HCT116 (cell line): ENCODE data around the gene ANAPC4. TPM values are rescaled to one million over a fixed set of nuclear protein-coding genes. Genes with fewer than 3 reads are reported as not detected.

ENCODE experiments used
- ATAC-seq: fragments of 200-7000 bp; cut with Tn5 transposase; 2 replicates; pipeline ENCODE4 v1.9.1; 2020; ENCODE audit warnings: mild to moderate bottlenecking, moderate library complexity
- BruUV-seq: library from RNA; stranded (reverse); fragments of 400-500 nt; replicated peaks from 2 replicates; lab custom pipeline; 2021; lab: Mats Ljungman, UMichigan
- CTCF ChIA-PET: fragments of 300-600 bp; sonication (Branson Sonifier 250); formaldehyde crosslinking; loops from one replicate; lab custom pipeline; 2021; ENCODE audit warnings: antibody characterized with exemption; lab: Charles Lee
- POLR2A ChIA-PET: fragments of 300-600, 350-600 bp; sonication (Branson Sonifier 250); formaldehyde crosslinking; loops from one replicate; lab custom pipeline; 2021; ENCODE audit warnings: antibody characterized with exemption; lab: Charles Lee
- RAD21 ChIA-PET, 2 experiments: fragments of 300-600 bp; sonication (Branson Sonifier 250); formaldehyde crosslinking; loops; one replicate each; lab custom pipeline; 2023; ENCODE audit warnings: low total read pairs in 2 of 2; ENCODE audit not compliant: uncharacterized antibody in 2 of 2, unreplicated experiment in 2 of 2, low non-redundant PET in 1 of 2; lab: Charles Lee
- DNase-seq: peaks from one replicate; pipeline ENCODE4 v3.0.0-alpha.2; 2010; ENCODE audit warnings: low read depth, low spot score
- H2AFZ ChIP-seq: fragments of 200-600 bp; shearing (Covaris generic), sonication (generic); 2 replicates; pipeline ENCODE4 v1.6.1; 2017; ENCODE audit warnings: low read depth, mixed run types, mixed read lengths, antibody characterized with exemption, low read length; ENCODE audit not compliant: poor library complexity, severe bottlenecking
- H3K27ac ChIP-seq: 2 replicates; pipeline ENCODE4 v1.5.1; 2012; ENCODE audit warnings: low read depth, low read length
- H3K27me3 ChIP-seq: fragments of 200-600 bp; sonication (generic); 2 replicates; pipeline ENCODE4 v1.6.1; 2016; ENCODE audit warnings: mixed run types, low read length, mixed read lengths; ENCODE audit not compliant: insufficient read depth
- H3K36me3 ChIP-seq, 2 experiments: fragments of 200-500 bp in 1 of 2; fragments of 200-600 bp in 1 of 2; sonication (Bioruptor generic) in 1 of 2; sonication (generic) in 1 of 2; 2 replicates each; pipeline versions ENCODE4 v1.5.1 to v1.6.1; 2014 to 2016; ENCODE audit warnings: low read length in 2 of 2, inconsistent platforms in 1 of 2, mixed read lengths in 1 of 2, mixed run types in 1 of 2; ENCODE audit not compliant: insufficient read depth in 2 of 2, control insufficient read depth in 1 of 2
- H3K4me1 ChIP-seq, 2 experiments: fragments of 200-600 bp in 1 of 2; sonication (generic) in 1 of 2; 2 replicates each; pipeline versions ENCODE4 v1.5.1 to v1.6.1; 2012 to 2017; ENCODE audit warnings: low read length in 2 of 2, inconsistent platforms in 1 of 2, mild to moderate bottlenecking in 1 of 2, mixed read lengths in 1 of 2, mixed run types in 1 of 2, moderate library complexity in 1 of 2; ENCODE audit not compliant: insufficient read depth in 2 of 2, control insufficient read depth in 1 of 2
- H3K4me2 ChIP-seq: fragments of 200-600 bp; sonication (generic); 2 replicates; pipeline ENCODE4 v1.6.1; 2017; ENCODE audit warnings: mixed run types, low read length, mixed read lengths
- H3K4me3 ChIP-seq, 2 experiments: fragments of 200-600 bp in 1 of 2; sonication (generic) in 1 of 2; replicated peaks in 1 of 2; 2 replicates each; pipeline ENCODE4 v1.5.1; 2011 to 2016; ENCODE audit warnings: low read length in 2 of 2, control low read depth in 1 of 2, low read depth in 1 of 2, mild to moderate bottlenecking in 1 of 2, mixed read lengths in 1 of 2, mixed run types in 1 of 2
- H3K79me2 ChIP-seq: fragments of 200-600 bp; sonication (generic); 2 replicates; pipeline ENCODE4 v1.6.1; 2017; ENCODE audit warnings: mild to moderate bottlenecking, mixed run types, low read length, moderate library complexity, mixed read lengths; ENCODE audit not compliant: insufficient read depth
- H3K9ac ChIP-seq: fragments of 200-600 bp; sonication (generic); 2 replicates; pipeline ENCODE4 v1.6.1; 2016; ENCODE audit warnings: low read length, mixed read lengths
- H3K9me2 ChIP-seq: fragments of 200-600 bp; sonication (generic), shearing (Covaris generic); 2 replicates; pipeline ENCODE4 v1.6.1; 2017; ENCODE audit warnings: mixed run types, mild to moderate bottlenecking, moderate library complexity; ENCODE audit not compliant: insufficient read depth
- H3K9me3 ChIP-seq, 2 experiments: fragments of 200-500 bp in 1 of 2; fragments of 200-600 bp in 1 of 2; sonication (Bioruptor generic) in 1 of 2; sonication (generic) in 1 of 2; 2 replicates each; pipeline ENCODE4 v1.6.1; 2014 to 2017; ENCODE audit warnings: low read length in 2 of 2, mixed read lengths in 2 of 2, inconsistent platforms in 1 of 2, low read depth in 1 of 2, mild to moderate bottlenecking in 1 of 2, mixed run types in 1 of 2, moderate library complexity in 1 of 2; ENCODE audit not compliant: control insufficient read depth in 1 of 2, insufficient read depth in 1 of 2
- H4K20me1 ChIP-seq: fragments of 200-600 bp; sonication (generic), shearing (Covaris generic); 2 replicates; pipeline ENCODE4 v1.6.1; 2017; ENCODE audit warnings: mixed run types, mild to moderate bottlenecking, moderate library complexity; ENCODE audit not compliant: insufficient read depth
- EGR1 ChIP-seq: IDR thresholded peaks from 2 replicates; pipeline ENCODE4 v1.6.1; 2012; ENCODE audit warnings: low read depth
- FOSL1 ChIP-seq: IDR thresholded peaks from 2 replicates; pipeline ENCODE4 v1.6.1; 2012; ENCODE audit warnings: low read depth
- POLR2A ChIP-seq: IDR thresholded peaks from 2 replicates; pipeline ENCODE4 v1.7.0; 2011; ENCODE audit warnings: borderline replicate concordance; ENCODE audit not compliant: insufficient read depth, insufficient read length; ENCODE audit errors: extremely low read depth
- POLR2AphosphoS5 ChIP-seq: IDR thresholded peaks from 2 replicates; pipeline ENCODE4 v1.6.1; 2011; ENCODE audit warnings: mild to moderate bottlenecking, low read depth, low read length, moderate library complexity
- SP1 ChIP-seq: IDR thresholded peaks from 2 replicates; pipeline ENCODE4 v1.6.1; 2012; ENCODE audit warnings: low read depth
- SRF ChIP-seq: IDR thresholded peaks from 2 replicates; pipeline ENCODE4 v1.6.1; 2012; ENCODE audit warnings: low read depth
- TCF7L2 ChIP-seq: IDR thresholded peaks from 2 replicates; pipeline ENCODE4 v1.7.0; 2011; ENCODE audit warnings: borderline replicate concordance, inconsistent platforms; ENCODE audit not compliant: insufficient read depth, insufficient read length; ENCODE audit errors: extremely low read depth
- YY1 ChIP-seq: IDR thresholded peaks from 2 replicates; pipeline ENCODE4 v1.6.1; 2011; ENCODE audit warnings: low read length, low read depth, moderate library complexity, mild to moderate bottlenecking; ENCODE audit not compliant: insufficient replicate concordance; ENCODE audit errors: extremely low read depth
- ZFX ChIP-seq: fragments of 450-650 bp; IDR thresholded peaks from 2 replicates; pipeline ENCODE4 v1.6.1; 2017
- ZNF274 ChIP-seq: fragments of 200-500 bp; sonication (Bioruptor generic); IDR thresholded peaks from 2 replicates; pipeline ENCODE4 v1.6.1; 2014; ENCODE audit warnings: mild to moderate bottlenecking, low read depth, low read length, inconsistent platforms
- intact Hi-C: fragments of 100-400 bp; cut with micrococcal nuclease; formaldehyde crosslinking; loops from 2 replicates; pipeline ENCODE4 v1.10.0; 2022
- total RNA-seq: library from RNA; stranded (reverse); gene quantifications from one replicate; pipeline ENCODE4 v1.2.1, GENCODE V29; 2021; ENCODE audit not compliant: unreplicated experiment
- TF ChIP-seq, protein P1 (sequence below): IDR thresholded peaks from 2 replicates; pipeline ENCODE4 v1.6.1; 2011; ENCODE audit warnings: mild to moderate bottlenecking, low read length, moderate library complexity; ENCODE audit not compliant: insufficient replicate concordance; ENCODE audit errors: extremely low read depth

ANAPC4 gene
- total RNA-seq, 1 experiment from 2014 or later = 29.2 TPM

DNA sequence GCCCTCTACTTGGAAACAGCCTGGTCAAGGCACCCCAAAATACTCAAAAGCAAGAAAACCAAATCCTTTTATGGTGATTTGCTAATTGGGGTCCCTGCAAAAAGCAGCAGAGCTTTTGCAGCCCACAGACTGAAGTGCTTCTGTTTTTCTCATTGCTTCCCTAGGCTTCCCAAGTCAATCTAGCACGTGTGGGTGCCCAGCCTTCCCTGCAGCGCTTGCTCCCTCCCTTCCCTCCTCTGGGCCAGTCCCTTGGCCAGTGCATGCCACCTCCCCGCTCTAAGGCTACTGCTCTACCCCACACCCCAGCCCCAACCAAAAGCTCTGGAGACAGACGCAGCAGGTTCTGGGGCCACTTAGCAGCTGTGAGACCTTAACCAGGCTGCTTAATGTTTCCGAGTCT lies 53.6 kb downstream of the ANAPC4 start:
- H3K9ac ChIP-seq = no peak overlapping the region
- H3K4me1 ChIP-seq = no peaks in the 10 kb centered on the region
- H3K4me2 ChIP-seq = no peak overlapping the region
- TF ChIP-seq SRF (no peak), POLR2AphosphoS5 (no peak)
- TF ChIP-seq, protein P1, sequence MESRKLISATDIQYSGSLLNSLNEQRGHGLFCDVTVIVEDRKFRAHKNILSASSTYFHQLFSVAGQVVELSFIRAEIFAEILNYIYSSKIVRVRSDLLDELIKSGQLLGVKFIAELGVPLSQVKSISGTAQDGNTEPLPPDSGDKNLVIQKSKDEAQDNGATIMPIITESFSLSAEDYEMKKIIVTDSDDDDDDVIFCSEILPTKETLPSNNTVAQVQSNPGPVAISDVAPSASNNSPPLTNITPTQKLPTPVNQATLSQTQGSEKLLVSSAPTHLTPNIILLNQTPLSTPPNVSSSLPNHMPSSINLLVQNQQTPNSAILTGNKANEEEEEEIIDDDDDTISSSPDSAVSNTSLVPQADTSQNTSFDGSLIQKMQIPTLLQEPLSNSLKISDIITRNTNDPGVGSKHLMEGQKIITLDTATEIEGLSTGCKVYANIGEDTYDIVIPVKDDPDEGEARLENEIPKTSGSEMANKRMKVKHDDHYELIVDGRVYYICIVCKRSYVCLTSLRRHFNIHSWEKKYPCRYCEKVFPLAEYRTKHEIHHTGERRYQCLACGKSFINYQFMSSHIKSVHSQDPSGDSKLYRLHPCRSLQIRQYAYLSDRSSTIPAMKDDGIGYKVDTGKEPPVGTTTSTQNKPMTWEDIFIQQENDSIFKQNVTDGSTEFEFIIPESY = no peak
- ChIA-PET RAD21 (no interaction called here), POLR2A (no interaction called here), CTCF (interaction anchor here (1.2 to 1.4 kb wide), 2 partner anchors 9 to 11 kb away, joined by 3 to 5 read pairs; no protein-coding TSS in a partner anchor)
- no peak for ATAC-seq
- H4K20me1 ChIP-seq = no peaks in the 10 kb centered on the region
- H3K27ac ChIP-seq = no peak overlapping the region
- no peak overlapping the region for H2AFZ ChIP-seq
- H3K79me2 ChIP-seq = no peaks in the 10 kb centered on the region
- BruUV-seq = no TSS peak
- intact Hi-C loops = no loop called here
- H3K4me3 ChIP-seq = no peak overlapping the region
- no peaks in the 10 kb centered on the region for H3K27me3 ChIP-seq
- no peaks in the 10 kb centered on the region for H3K9me2 ChIP-seq
- H3K9me3 ChIP-seq = no peaks in the 10 kb centered on the region; a peak in 1 of 4 replicates
- H3K36me3 ChIP-seq = no peaks in the 10 kb centered on the region
- no peak for DNase-seq

DNA sequence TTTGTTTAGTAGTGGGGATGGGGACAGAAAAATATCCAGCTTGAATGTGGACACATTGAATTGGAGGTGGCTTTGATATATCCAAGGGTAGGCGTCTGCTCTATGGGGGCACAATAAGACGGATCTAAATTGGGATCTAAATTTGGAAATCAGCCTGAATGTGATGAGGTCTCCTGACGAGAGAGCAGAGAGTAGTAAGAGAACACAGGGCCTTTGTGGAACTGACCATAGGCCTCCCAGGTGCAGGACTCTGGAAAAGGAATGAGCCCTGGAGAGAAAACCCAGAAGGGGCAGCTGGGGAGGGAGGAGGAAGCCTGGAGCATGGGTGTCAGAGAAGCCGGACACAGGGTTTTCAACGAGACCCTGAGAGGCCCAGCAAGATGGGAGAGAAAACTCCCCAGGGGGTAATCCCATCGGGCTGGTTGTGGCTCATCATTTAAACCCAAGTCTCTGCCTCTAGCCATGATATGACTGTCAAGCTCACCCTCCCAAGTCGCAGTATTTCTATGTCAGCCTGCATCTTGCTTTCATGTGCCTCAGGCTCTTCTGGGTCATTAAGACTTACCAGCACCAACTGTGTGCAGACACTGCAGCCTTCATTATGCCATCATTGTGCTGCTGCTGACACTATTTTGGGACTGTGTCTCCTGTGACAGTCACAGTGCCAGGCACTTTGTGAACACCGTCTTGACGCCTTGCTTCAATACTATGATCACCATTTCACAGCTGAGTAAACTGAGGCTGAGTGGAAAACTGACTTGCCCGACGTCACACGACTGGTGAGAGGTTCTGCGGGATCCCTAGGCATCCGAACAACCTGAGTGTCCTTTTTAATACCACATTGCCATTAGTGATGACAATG lies 57.1 kb downstream of the ANAPC4 start:
- CTCF ChIA-PET = no interaction called here
- Histone ChIP-seq H3K9me2 (no peaks in the 10 kb centered on the region), H3K79me2 (no peaks in the 10 kb centered on the region), H3K9me3 (no peaks in the 10 kb centered on the region; a peak in 1 of 4 replicates), H3K36me3 (no peaks in the 10 kb centered on the region)
- TF ChIP-seq ZNF274 = no peak
- TF ChIP-seq EGR1 = no peak
- no peak for TF ChIP-seq ZFX
- no peak for TF ChIP-seq SP1
- TF ChIP-seq FOSL1 = no peak
- TF ChIP-seq, protein P1 = no peak
- no peak for TF ChIP-seq POLR2AphosphoS5
- no peak for TF ChIP-seq YY1
- TF ChIP-seq POLR2A = no peak
- no peak for TF ChIP-seq TCF7L2
- TF ChIP-seq, all 23 proteins: peak for 0
- Histone ChIP-seq H3K27ac (no peak overlapping the region), H3K4me1 (no peaks in the 10 kb centered on the region), H3K9ac (no peak overlapping the region), H3K27me3 (no peaks in the 10 kb centered on the region), H3K4me2 (no peak overlapping the region), H4K20me1 (no peaks in the 10 kb centered on the region), H3K4me3 (no peak overlapping the region), H2AFZ (no peak overlapping the region)
- no TSS peak for BruUV-seq
- ChIA-PET RAD21 (no interaction called here), POLR2A (no interaction called here)
- no peak for ATAC-seq
- DNase-seq = no peak
- intact Hi-C loops = no loop called here
